Ovary (tissue), 9 donors: Measurements from ENCODE around the gene HNF1B. TPM values are rescaled to one million over a fixed set of nuclear protein-coding genes. Genes with fewer than 3 reads are reported as not detected.

Source experiments
- DNase-seq, 5 donors: peaks; one replicate each; pipeline ENCODE4 v3.0.0-alpha.2; 2019 to 2020
- H3K27ac ChIP-seq, 2 donors: fragments of 200-600 bp; one replicate each; pipeline versions ENCODE4 v1.5.1 to v1.8.0; 2019 to 2022
- H3K27me3 ChIP-seq: fragments of 200-600 bp; one replicate; pipeline ENCODE4 v1.8.0; 2022
- H3K36me3 ChIP-seq: fragments of 200-600 bp; sonication (generic); one replicate; pipeline ENCODE4 v1.5.1; 2019
- H3K4me1 ChIP-seq: one replicate; pipeline ENCODE4 v1.8.1; 2013; ENCODE audit warnings: mild to moderate bottlenecking, moderate library complexity; ENCODE audit not compliant: insufficient read depth
- H3K4me3 ChIP-seq: fragments of 200-600 bp; sonication (generic); one replicate; pipeline ENCODE4 v1.5.1; 2017
- H3K9me3 ChIP-seq, 2 donors: fragments of 200-600 bp in 1 of 2; sonication (generic) in 1 of 2; one replicate each; pipeline versions ENCODE4 v1.5.1 to v1.8.1; 2013 to 2019; ENCODE audit warnings: mild to moderate bottlenecking in 1 of 2, moderate library complexity in 1 of 2
- EP300 ChIP-seq: sonication (generic); formaldehyde crosslinking; IDR thresholded peaks from one replicate; pipeline ENCODE4 v1.6.1; 2017; ENCODE audit warnings: antibody characterized with exemption
- POLR2A ChIP-seq: fragments of 450-650 bp; IDR thresholded peaks from one replicate; pipeline ENCODE4 v1.6.1; 2017; ENCODE audit warnings: antibody characterized with exemption, mild to moderate bottlenecking, moderate library complexity
- WGBS, 3 donors: extraction: QIAGEN DNeasy Blood & Tissue Kit in 1 of 3; methylation state at CpG; one replicate each; pipeline versions ENCODE4 v1.1.5 to v1.1.7; 2013 to 2017; 5-methylcytosine and 5-hydroxymethylcytosine counted together
- intact Hi-C, 4 donors: fragments of 100-400 bp; cut with DNase I; formaldehyde crosslinking; loops; one replicate each; pipeline versions ENCODE4 v1.11.0 to v1.15.1; 2022 to 2023
- polyA plus RNA-seq, 2 donors: library from polyadenylated mRNA; stranded (reverse); fragments of 200-250 nt in 1 of 2; fragments of 350-450 nt in 1 of 2; fragmentation: Illumina TruSeq in 1 of 2; extraction: RNeasy Lipid Tissue Mini Kit (QIAGEN cat#74804) in 1 of 2; gene quantifications; one replicate each; pipeline ENCODE4 v1.2.3, GENCODE V29; 2013 to 2014
- total RNA-seq, 7 donors: library from RNA; depleted of rRNA in 2 of 7; stranded (reverse); fragments of >200 nt in 2 of 7; fragmentation: NEBNext Ultra II Directional in 3 of 7; extraction: Animal tissue kit (Norgen Biotek cat#: 25700) in 3 of 7; gene quantifications; one replicate each; pipeline versions ENCODE4 v1.1.0 to v1.2.4, GENCODE V29; 2016 to 2023
- TF ChIP-seq, protein P1 (sequence below), 3 donors: fragments of 450-650 bp in 2 of 3; fragments of 200-600 bp in 1 of 3; IDR thresholded peaks; one replicate each; pipeline versions ENCODE4 v1.5.1 to v1.8.0; 2016 to 2022; ENCODE audit warnings: antibody characterized with exemption in 3 of 3, mild to moderate bottlenecking in 1 of 3
- donor health status: DM: no; HTN: no; CAD: no; lungs with moderate emphysema.
- donor health status: DM: no; HTN: no; CAD: no.
- donor health status: Bipolar disorder and iron deficiency.
- donor health status: DM: yes; HTN: yes; CAD: no.
- donor health status: DM: no; HTN: no; CAD: no.
- donor health status: DM: yes; HTN: yes; CAD: no.

HNF1B gene
- total and polyA plus RNA-seq, 9 donors: 0.05 to 9.5 (median 0.75) TPM; not detected in 3

DNA sequence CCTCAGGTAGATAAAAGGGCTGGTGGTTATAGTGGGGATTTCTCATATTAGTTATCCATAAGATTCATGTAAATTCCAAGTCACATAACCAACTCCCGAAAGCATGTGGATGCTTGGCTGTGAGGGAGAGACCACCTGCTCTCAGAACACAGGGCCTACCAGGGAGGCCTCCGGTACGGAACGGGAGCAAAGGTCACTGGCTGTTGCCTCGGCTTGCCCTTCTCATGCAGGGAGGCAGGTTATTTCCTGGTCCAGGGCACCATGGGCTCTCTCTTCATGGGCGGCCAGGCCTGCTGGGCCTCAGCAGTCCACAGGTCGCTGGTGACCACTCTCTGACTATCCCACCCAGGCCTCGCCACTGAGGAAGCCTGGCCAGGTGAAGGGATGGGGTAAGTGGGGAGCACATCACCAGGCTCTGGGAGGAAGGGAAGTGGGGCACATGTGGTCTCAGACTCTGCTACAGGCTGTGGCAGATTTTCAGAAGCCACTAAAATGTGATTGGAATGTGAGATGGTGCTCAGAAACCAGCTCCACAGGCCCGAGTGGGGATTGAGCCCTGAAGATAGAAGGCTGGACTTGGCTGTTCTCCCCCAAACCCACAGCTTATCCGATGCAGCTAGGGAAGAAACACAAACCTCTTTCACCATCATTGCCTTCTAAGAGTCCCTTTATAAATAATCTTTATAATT lies 45.4 kb downstream of the HNF1B start:
- TF ChIP-seq, protein P1, sequence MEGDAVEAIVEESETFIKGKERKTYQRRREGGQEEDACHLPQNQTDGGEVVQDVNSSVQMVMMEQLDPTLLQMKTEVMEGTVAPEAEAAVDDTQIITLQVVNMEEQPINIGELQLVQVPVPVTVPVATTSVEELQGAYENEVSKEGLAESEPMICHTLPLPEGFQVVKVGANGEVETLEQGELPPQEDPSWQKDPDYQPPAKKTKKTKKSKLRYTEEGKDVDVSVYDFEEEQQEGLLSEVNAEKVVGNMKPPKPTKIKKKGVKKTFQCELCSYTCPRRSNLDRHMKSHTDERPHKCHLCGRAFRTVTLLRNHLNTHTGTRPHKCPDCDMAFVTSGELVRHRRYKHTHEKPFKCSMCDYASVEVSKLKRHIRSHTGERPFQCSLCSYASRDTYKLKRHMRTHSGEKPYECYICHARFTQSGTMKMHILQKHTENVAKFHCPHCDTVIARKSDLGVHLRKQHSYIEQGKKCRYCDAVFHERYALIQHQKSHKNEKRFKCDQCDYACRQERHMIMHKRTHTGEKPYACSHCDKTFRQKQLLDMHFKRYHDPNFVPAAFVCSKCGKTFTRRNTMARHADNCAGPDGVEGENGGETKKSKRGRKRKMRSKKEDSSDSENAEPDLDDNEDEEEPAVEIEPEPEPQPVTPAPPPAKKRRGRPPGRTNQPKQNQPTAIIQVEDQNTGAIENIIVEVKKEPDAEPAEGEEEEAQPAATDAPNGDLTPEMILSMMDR (IDR thresholded peaks at IDR 0.05): no peak
- TF ChIP-seq EP300: no peak
- TF ChIP-seq POLR2A: no peak
- intact Hi-C loops: no loop called here
- no peaks in the 10 kb centered on the region for H3K9me3 ChIP-seq
- H3K36me3 ChIP-seq: no peaks in the 10 kb centered on the region
- DNase-seq: no peak
- no peak overlapping the region for H3K4me3 ChIP-seq
- H3K27me3 ChIP-seq: no peaks in the 10 kb centered on the region
- no peak overlapping the region for H3K27ac ChIP-seq
- WGBS, 3 donors: 62 to 65% (median 63%) methylated on average over 10 of the region's 10 CpGs
- H3K4me1 ChIP-seq: no peaks in the 10 kb centered on the region

DNA sequence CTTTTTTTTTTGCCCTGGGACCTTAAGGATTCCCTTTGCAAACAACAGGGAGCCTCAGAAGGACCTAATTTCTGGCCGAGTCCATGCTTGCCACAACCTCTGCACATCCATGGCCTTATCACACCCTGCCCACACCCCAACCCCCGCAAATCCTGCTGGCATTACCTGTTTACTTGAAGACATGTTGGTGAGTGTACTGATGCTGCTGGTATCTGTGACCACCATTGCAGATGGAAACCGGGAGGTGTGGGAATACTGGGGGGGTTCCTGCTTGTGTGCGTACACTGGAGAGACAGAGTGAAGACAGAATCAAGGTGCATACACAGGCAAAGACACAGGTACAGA lies 46.0 kb downstream of the HNF1B start:
- H3K27ac ChIP-seq: no peak overlapping the region
- intact Hi-C loops: no loop called here
- H3K27me3 ChIP-seq: no peaks in the 10 kb centered on the region
- no peak overlapping the region for H3K4me3 ChIP-seq
- TF ChIP-seq POLR2A (no peak), EP300 (no peak)
- TF ChIP-seq, protein P1 (IDR thresholded peaks at IDR 0.05): no peak
- 83 to 87% (median 87%) methylated on average over 4 of the region's 4 CpGs for WGBS, 3 donors
- DNase-seq: no peak
- H3K36me3 ChIP-seq: no peaks in the 10 kb centered on the region
- no peaks in the 10 kb centered on the region for H3K4me1 ChIP-seq
- H3K9me3 ChIP-seq: no peaks in the 10 kb centered on the region

DNA sequence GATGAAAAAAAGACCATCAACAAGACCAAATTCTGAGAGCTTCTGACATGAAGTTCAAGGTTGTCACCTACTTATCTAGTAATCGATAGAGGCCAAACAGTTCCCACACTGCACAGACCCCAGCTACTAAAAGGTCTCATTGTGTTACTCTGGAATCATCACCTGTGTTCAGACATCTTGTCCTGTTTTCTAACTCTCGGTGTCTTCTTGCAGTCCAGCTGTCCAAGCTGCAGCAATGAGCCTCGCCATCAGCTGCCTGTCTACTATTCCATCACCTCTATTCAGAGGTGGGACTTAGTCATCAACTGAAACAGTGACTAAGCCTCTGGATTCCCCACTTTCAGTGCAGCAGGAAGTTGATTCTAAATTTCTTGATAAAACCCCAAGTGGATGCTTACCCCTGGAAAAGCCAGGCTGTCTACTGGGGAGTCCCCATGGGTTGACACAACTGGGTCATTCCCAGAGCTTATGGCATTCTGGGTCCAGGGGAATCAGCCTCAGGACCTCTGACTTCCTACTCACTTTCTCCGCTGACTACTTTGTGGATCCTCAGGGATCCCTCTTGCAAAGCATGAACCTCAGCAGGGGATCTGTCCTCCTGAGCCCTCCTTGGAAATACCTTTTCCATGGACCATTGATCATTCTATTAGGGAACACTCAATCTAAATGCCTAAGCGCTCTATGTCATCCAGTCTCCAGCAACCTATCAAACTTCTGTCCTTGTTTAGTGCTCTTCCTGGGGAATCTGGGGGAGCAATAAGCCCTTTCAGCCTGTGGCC lies 46.5 kb downstream of the HNF1B start:
- Histone ChIP-seq H3K36me3 (no peaks in the 10 kb centered on the region), H3K27me3 (no peaks in the 10 kb centered on the region), H3K4me3 (no peak overlapping the region), H3K9me3 (no peaks in the 10 kb centered on the region), H3K4me1 (no peaks in the 10 kb centered on the region), H3K27ac (no peak overlapping the region)
- no peak for DNase-seq
- TF ChIP-seq EP300 (no peak), POLR2A (no peak)
- TF ChIP-seq, protein P1 (IDR thresholded peaks at IDR 0.05): no peak
- intact Hi-C loops: no loop called here
- 82 to 88% (median 84%) methylated on average over 5 of the region's 5 CpGs for WGBS, 3 donors

DNA sequence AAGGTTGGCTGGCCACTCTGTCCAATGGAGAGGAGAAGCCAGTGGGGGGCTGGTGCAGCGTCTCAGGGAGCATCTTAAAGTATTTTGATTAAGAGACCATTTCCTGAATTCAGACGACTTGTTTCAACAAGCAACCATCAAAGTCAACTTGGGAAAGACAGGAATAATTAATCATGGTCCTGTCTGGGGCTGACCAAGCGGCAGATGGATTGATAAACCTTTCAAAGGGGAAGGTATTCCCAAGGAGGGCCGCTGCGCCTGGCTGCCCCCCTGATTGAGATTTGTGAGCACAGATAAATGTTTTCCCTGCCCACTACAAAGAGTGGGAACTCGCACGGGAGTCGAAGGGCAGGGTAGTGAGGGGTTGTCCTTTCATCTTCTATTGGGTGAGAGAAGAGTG lies 47.5 kb downstream of the HNF1B start:
- TF ChIP-seq, protein P1 (IDR thresholded peaks at IDR 0.05): no peak
- TF ChIP-seq EP300: no peak
- no peak for TF ChIP-seq POLR2A
- intact Hi-C loops: no loop called here

More for the DNA sequence above, 47.5 kb downstream of the HNF1B start:
- no peaks in the 10 kb centered on the region for H3K4me1 ChIP-seq
- H3K9me3 ChIP-seq: no peaks in the 10 kb centered on the region
- no peaks in the 10 kb centered on the region for H3K36me3 ChIP-seq
- no peaks in the 10 kb centered on the region for H3K27me3 ChIP-seq
- no peak overlapping the region for H3K27ac ChIP-seq
- WGBS, 3 donors: 20 to 27% (median 25%) methylated on average over 8 of the region's 8 CpGs
- no peak for DNase-seq
- no peak overlapping the region for H3K4me3 ChIP-seq
